ENCODE data around the gene DAP. TPM values are rescaled to one million over a fixed set of nuclear protein-coding genes. Genes with fewer than 3 reads are reported as not detected.
A peak's percentile ranks its signal among the peaks of the same experiment; 100 is the strongest.

The DAP gene
- total and polyA plus RNA-seq, 10 of the 15 experiments (the other 5 are each of a cell fraction or from before 2014, with no cell fraction given) = 12.9 to 130 (median 49.9) TPM

- 21% methylated on average over 8 of the region's 8 CpGs for WGBS (ENCODE audit: insufficient coverage, insufficient replicate concordance, low lambda C conversion rate, missing lambda C conversion rate)
- no peak overlapping the region for H3K27ac ChIP-seq (ENCODE audit: control insufficient read depth, insufficient read depth)
- no peak for DNase-seq (ENCODE audit: low read depth, low spot score)
- no peak overlapping the region for H3K9ac ChIP-seq (ENCODE audit: control insufficient read depth, insufficient read depth, low read length)
- H4K20me1 ChIP-seq (ENCODE audit: control insufficient read depth, insufficient read depth) = no peaks in the 10 kb centered on the region
- ATAC-seq = peak; percentile 98
- intact Hi-C loops (cut with micrococcal nuclease; ENCODE audit: unreplicated experiment) (no loop called here), in situ Hi-C loops (cut with MboI) (no loop called here)
- peaks cover 4 to 5% of the 10 kb centered on the region in 2 experiments for H3K36me3 ChIP-seq (ENCODE audit: control insufficient read depth in 2 of 2, insufficient read depth in 2 of 2, low read length in 1 of 2)
- no peaks in the 10 kb centered on the region; the same call in 1 of the 2 replicates for H3K79me2 ChIP-seq (ENCODE audit: control insufficient read depth, insufficient read depth, low read length)
- no peaks in the 10 kb centered on the region for H3K9me3 ChIP-seq (replicated peaks; ENCODE audit: control insufficient read depth, insufficient read depth, low read length)
- no peak overlapping the region for H2AFZ ChIP-seq (ENCODE audit: control insufficient read depth, low read depth, low read length)
- ChIA-PET CTCF (interaction anchor here (1.7 kb wide), 1 partner anchor 25 kb away, joined by 7 read pairs; no protein-coding TSS in a partner anchor), RAD21 (ENCODE audit: unreplicated experiment) (interaction anchor here (0.9 to 1.9 kb wide), 4 partner anchors 22 to 32 kb away, joined by 3 to 9 read pairs (median 4); no protein-coding TSS in a partner anchor), POLR2A (interaction anchor here (0.8 to 2.0 kb wide), 2 partner anchors 15 to 26 kb away, joined by 3 to 6 read pairs; no protein-coding TSS in a partner anchor), SMC1A (ENCODE audit: uncharacterized antibody, unreplicated experiment) (interaction anchor here (1.0 to 1.6 kb wide), 3 partner anchors 11 to 25 kb away, joined by 3 to 5 read pairs (median 4); no protein-coding TSS in a partner anchor)
- BruUV-seq (replicated peaks) = no TSS peak
- no peaks in the 10 kb centered on the region for H3K27me3 ChIP-seq (replicated peaks in 1 of 2; ENCODE audit: control insufficient read depth in 2 of 2, insufficient read depth in 2 of 2, low read length in 1 of 2)
- 0 out of 2 replicates have a peak overlapping the region, but pooled peaks have one; percentile 5 for H3K4me2 ChIP-seq (ENCODE audit: control insufficient read depth, insufficient read depth)
- peak; percentile 47 for FAIRE-seq
- H3K4me1 ChIP-seq (ENCODE audit: control insufficient read depth, insufficient read depth, low read length) = peaks cover 10% of the 10 kb centered on the region
- H3K4me3 ChIP-seq = no peak overlapping the region
- peak; percentile 34; the same call in 1 of the 2 replicates for TF ChIP-seq EED (IDR thresholded peaks at IDR 0.05; ENCODE audit: low read depth)
- TF ChIP-seq RAD51 (IDR thresholded peaks at IDR 0.05) = no peak
- TF ChIP-seq RELB (IDR thresholded peaks at IDR 0.05; ENCODE audit: low read depth) = no peak
- TF ChIP-seq KDM1A (IDR thresholded peaks at IDR 0.05; ENCODE audit: borderline replicate concordance) = no peak
- 0 out of 2 replicates have a peak, but pooled peaks have one; percentile 20 for TF ChIP-seq TBL1XR1 (IDR thresholded peaks at IDR 0.05; ENCODE audit: low read depth, low read length)
- TF ChIP-seq TCF12 (IDR thresholded peaks at IDR 0.05; ENCODE audit: low read depth, low read length) = 0 out of 2 replicates have a peak, but pooled peaks have one; percentile 10
- no peak for TF ChIP-seq ZZZ3 (IDR thresholded peaks at IDR 0.05; ENCODE audit: control insufficient read depth, insufficient read length, low read depth)
- TF ChIP-seq CHD1 (IDR thresholded peaks at IDR 0.05; ENCODE audit: low read depth, low read length) = no peak
- no peak for TF ChIP-seq SMARCA5 (IDR thresholded peaks at IDR 0.05)
- TF ChIP-seq REST (IDR thresholded peaks at IDR 0.05; ENCODE audit: low read depth, low read length) = no peak
- TF ChIP-seq IKZF1 (conservative IDR thresholded peaks at IDR 0.05) = peak; percentile 52
- TF ChIP-seq GATAD2B (conservative IDR thresholded peaks at IDR 0.05; ENCODE audit: low read depth) = 0 out of 2 replicates have a peak, but pooled peaks have one; percentile 29
- TF ChIP-seq SMC3 (IDR thresholded peaks at IDR 0.05; ENCODE audit: borderline replicate concordance, low read length) = no peak
- peak; percentile 26; the same call in 1 of the 2 replicates for TF ChIP-seq CREM (IDR thresholded peaks at IDR 0.05; ENCODE audit: low read depth)
- no peak for TF ChIP-seq ZBTB33 (IDR thresholded peaks at IDR 0.05)
- TF ChIP-seq MYB (IDR thresholded peaks at IDR 0.05; ENCODE audit: borderline replicate concordance, low read depth, low read length) = no peak
- no peak for TF ChIP-seq SMAD5 (IDR thresholded peaks at IDR 0.05; ENCODE audit: low read depth)
- peak; percentile 78 for TF ChIP-seq RUNX3 (IDR thresholded peaks at IDR 0.05; ENCODE audit: low read length)
- peak; percentile 50 for TF ChIP-seq NR2F1 (conservative IDR thresholded peaks at IDR 0.05)
These were observed 34.0 kb downstream of the DAP start for GRCh38 chr5:10726913-10727517.

Measured in GM12878 (cell line).